NCI-H82 treated with DMSO at 0.1 percent for 48 hours (cell line): Measurements from ENCODE around the gene UBXN2A.
A peak's percentile ranks its signal among the peaks of the same experiment; 100 is the strongest.
"Not testable (repeated sequence)": the region's sequence is repeated elsewhere in the genome, so short reads cannot be mapped to it uniquely, and the experiment has no call there.

Source experiments
- DNase-seq: peaks from one replicate; lab custom pipeline; 2025; ENCODE audit not compliant: unreplicated experiment; lab: John Stamatoyannopoulos, UW

Gene UBXN2A

GRCh38 chr2:24043133-24043532, 102.9 kb downstream of the UBXN2A start:
- not testable (repeated sequence) for DNase-seq

DNA sequence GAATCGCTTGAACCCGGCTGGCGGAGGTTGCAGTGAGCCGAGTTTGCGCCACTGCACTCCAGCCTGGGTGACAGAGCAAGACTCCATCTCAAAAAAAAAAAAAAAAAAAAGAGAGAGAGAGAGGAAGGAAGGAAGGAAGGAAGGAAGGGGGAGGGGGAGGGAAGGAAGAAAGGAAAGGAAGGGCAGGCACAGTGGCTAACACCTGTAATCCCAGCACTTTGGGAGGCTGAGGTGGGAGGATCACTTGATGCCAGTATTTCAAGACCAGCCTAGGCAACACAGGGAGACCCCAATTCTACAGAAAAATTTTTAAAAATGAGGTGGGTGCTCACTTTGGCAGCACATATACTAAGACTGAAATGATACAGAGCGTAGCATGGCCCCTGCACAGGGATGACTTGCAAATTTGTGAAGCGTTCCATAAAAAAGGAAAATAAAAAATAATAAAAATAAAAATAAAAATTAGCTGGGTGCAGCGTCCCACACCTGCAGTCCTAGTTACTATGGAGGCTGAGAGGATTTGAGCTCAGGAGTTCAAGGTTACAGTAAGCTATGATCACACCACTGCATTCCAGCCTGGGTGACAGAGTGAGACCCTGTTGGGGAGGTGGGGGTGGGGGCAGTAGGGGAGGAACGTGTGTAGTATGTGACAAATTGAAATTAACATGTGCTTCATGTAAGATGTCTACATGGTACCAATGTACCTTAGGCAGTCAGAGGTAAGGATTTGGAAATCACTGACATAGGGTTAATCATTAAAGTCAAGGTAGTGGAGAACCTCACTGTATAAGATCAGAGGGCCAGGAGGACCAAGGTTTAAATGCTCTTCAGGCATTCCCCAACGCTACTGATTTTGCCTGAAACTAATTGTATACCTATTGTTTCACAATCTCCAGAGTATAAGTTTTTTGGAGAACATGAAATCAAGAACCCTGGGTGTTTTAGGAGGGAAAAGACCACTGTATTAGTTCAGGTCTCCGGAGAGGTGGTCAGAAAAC, 105.5 kb downstream of the UBXN2A start:
- DNase-seq, result no peak

DNA sequence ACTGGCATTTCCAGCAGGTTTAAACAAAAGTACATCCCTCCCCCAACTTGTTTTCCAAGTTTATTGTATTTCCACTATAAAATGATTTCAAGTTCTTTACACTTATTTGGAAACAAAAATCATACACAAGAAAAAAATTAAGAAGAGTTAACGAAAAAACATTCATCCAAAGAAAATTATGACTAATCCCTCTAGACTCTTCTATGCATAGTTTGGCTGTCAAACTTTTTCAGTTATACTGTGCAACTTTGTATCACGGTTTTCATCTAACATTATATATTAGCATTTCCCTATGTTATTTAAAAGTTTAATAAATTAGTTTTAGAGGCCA, 106.3 kb downstream of the UBXN2A start:
- DNase-seq, result no peak

GRCh38 chr2:24046930-24047702, 106.9 kb downstream of the UBXN2A start, which contains the start of gene WDCP:
Gene WDCP (minus strand): TSS chr2:24047391. CDS start chr2:24039494, 7,897 bp downstream.
- DNase-seq, result peak; percentile 98

DNA sequence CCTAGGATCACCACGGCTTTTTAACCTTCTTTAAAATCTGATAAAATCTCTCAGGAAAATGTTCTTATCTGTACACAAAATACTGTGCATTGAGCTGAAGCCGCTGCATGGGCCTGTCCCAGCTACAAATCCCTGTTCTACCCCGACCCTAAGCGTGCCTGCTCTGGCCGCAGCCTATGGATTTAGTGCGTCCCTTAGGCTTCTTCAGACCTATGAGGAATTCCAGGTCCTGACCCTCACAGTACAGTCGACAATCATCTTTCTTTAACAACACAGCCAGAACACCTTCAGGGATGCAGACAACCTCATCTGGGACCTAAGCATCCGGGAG, 107.4 kb downstream of the UBXN2A start:
- DNase-seq, result no peak

DNA sequence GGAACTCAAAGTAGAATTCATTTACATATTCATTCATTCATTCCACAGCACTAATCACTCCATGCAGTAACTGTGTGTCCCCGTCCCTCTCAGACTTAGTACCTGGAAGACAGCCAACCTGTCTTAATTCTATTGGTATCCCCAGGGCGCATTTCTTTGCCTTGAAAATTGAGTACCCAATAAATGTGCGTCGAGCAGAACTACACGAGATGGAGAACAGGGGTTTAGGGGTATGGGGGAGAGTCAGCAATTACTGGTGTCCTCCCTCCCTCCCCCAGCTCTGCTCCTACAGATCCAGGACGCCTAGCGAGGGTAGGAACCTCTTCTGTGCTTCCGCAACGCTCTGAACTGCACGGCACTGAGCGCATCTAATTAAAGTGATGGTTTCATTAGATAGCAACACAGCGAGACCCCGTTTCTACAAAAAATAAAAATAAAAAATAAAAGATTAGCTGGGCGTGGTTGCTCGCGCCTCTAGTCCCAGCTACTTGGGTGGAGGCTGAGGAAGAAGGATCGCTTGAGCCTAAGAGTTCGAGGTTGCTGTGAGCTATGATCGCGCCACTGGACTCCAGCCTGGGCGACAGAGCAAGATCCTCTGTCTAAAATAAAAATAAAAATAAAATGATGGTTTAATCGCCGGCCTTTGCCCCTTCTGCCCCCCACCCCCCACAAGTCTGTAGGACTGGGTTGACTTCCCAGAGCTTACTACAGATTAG, 108.7 kb downstream of the UBXN2A start:
- DNase-seq, result no peak

- DNase-seq, result peak; percentile 68
These were observed 109.3 kb downstream of the UBXN2A start, which contains the start of gene FKBP1B for GRCh38 chr2:24049485-24050021. Gene FKBP1B (plus strand): TSS chr2:24049741. CDS start chr2:24049850, 109 bp downstream.

DNA sequence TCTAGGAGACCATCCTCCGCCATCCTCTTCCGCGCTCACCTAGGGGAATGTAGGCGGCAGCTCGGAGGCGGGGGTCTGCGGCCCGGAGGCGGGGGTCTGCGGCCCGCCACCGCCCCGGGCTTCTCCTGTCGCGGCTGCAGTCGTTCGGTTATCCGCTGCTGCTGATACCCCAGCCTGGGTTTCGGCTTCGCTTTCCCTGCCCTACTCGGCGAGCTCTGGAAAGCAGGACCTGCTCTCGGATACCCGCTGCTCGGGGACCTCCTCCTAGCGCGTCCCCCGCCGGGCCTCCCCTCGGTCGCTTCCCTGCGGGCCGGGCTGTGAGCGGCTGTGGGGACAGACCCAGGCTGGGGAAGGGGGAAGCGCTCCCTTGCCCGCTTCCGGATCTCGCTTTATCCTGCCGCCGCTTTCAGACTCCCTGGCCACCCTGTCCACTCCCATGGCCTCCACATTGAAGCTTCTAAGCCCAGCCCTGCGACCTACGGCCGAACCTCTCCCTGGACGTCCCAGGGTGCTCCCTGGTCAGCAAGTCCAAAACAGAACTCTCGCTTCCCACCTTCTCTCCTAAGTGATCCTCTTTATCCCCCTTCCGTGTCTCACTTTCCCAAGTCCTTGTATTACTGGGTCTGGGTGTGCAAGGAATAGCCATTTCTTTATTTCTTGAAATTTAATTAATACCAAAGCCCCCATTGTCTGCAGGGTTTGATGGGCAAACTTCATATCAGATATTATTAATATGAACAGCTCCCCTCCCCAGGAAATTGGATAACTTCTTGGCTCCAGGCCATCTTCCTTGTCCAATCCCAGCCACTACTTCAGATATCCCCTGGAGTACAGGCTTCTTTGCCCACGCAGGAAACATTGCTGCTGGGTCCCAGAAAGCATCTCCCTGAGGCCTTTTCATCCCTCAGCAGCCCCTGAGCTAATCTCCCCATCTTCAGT, 110.0 kb downstream of the UBXN2A start:
- DNase-seq, result no peak

DNA sequence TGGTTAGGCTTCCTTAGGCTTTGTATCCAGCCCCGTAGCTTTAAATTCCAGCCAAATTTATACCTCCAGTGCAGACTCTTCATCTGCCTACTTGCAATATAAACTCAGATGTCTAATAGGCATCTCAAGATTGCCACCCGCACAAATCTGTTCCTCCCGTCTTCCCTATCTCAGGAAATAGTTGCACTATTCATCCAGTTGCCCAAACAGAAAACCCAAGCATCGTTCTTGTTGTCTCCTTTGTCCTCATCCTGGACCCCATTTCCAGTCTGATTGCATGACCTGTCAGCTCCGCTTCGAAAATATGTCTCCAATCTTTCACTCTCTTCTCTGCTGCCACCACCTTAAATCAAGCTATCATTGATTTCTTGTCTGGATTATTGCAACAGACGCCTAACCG, 111.6 kb downstream of the UBXN2A start:
- DNase-seq, result no peak

DNA sequence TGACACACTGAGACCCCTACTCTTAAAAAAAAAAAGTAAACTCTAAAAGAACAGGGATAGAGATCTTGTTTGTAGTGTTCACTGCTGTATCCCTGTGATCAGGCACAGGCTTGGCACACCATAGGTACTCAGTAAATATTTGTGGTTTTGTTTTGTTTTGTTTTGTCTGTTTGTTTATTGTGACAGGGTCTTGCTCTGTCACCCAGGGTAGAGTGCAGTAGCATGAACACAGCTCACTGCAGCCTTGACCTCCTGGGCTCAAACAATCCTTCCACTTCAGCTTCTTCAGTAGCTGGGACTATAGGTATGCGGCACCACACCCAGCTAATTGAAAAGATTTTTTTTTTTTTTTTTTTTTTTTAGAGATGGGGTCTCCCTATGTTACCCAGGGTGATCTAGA, 112.7 kb downstream of the UBXN2A start:
- DNase-seq, result no peak
